Lower lobe of right lung (tissue), 2 donors: ENCODE measurements around the gene ZMIZ1. TPM values are rescaled to one million over a fixed set of nuclear protein-coding genes. Genes with fewer than 3 reads are reported as not detected.

ENCODE experiments used
- ATAC-seq, 2 donors: fragments of 200-7000 bp; cut with Tn5 transposase; one replicate each; pipeline ENCODE4 v1.9.1; 2020 to 2022; ENCODE audit warnings: mild to moderate bottlenecking in 2 of 2, moderate library complexity in 2 of 2
- DNase-seq: peaks from one replicate; pipeline ENCODE4 v3.0.0-alpha.2; 2020
- H3K27ac ChIP-seq: fragments of 200-600 bp; one replicate; pipeline ENCODE4 v1.8.0; 2022
- H3K27me3 ChIP-seq: fragments of 200-600 bp; one replicate; pipeline ENCODE4 v1.8.0; 2022; ENCODE audit warnings: low read depth
- H3K36me3 ChIP-seq: fragments of 200-600 bp; one replicate; pipeline ENCODE4 v1.8.0; 2022; ENCODE audit warnings: mild to moderate bottlenecking
- H3K4me1 ChIP-seq: fragments of 200-600 bp; one replicate; pipeline ENCODE4 v1.8.0; 2022
- H3K4me3 ChIP-seq: fragments of 200-600 bp; one replicate; pipeline ENCODE4 v1.8.0; 2022; ENCODE audit warnings: mild to moderate bottlenecking
- H3K9me3 ChIP-seq: fragments of 200-600 bp; one replicate; pipeline ENCODE4 v1.8.0; 2022
- intact Hi-C: fragments of 100-400 bp; cut with DNase I; formaldehyde crosslinking; loops from one replicate; pipeline ENCODE4 v1.11.0; 2022
- total RNA-seq: library from RNA; stranded (reverse); fragmentation: NEBNext Ultra II Directional; extraction: Animal tissue kit (Norgen Biotek cat#: 25700); gene quantifications from one replicate; pipeline ENCODE4 v1.2.1, GENCODE V29; 2021
- TF ChIP-seq, protein P1 (sequence below): fragments of 200-600 bp; IDR thresholded peaks from one replicate; pipeline ENCODE4 v1.8.0; 2022; ENCODE audit warnings: antibody characterized with exemption, mild to moderate bottlenecking
- donor health status: DM: no; HTN: yes; CAD: no; lungs with severe emphysema.

ZMIZ1 gene
- total RNA-seq, 1 donor from 2014 or later: 102 TPM

DNA sequence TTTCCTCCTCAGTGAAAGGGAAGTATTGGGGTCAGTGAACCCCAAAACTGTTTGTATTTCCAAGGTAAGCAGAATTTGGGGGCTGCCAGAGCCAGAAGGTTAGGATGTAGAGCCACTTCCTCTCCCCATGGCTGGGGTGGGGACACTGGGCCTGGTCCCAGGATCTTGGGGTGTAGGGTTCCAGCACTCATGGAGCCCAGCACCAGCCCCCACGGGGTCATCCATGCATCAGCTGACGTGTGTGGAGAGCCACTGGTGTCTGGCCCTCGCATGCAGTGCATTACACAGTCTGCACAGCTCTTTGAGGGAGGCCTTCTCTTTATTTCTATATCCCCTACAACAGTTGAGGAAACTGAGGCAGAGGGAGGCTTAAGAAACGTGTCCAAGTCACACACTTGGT is 91.4 kb downstream of the ZMIZ1 start:
- peak overlapping the region; percentile 76 for H3K27ac ChIP-seq

DNA sequence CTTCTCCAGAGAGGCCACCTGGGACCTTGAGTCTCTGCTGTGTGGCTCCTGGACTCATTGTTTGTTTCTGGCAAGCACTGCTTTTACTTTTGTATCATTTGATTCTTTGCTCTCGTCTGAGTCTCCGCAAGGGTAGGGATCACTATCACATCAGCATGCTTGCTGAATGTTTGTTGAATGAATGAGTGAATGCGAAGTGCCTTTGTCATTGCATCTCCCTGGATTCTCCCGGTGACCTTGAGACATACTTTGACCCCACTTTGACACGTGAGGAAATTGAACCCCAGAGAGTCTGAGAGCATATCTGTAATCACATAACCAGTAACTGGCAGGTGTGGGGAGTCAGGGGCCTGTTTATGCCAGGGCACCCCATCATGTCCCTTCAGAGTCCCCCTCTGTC is 92.8 kb downstream of the ZMIZ1 start:
- H3K27ac ChIP-seq: peak overlapping the region; percentile 46

More for the DNA sequence above, 91.4 kb downstream of the ZMIZ1 start:
- no peak for DNase-seq
- Histone ChIP-seq H3K4me1 (peaks cover 86% of the 10 kb centered on the region), H3K9me3 (no peaks in the 10 kb centered on the region), H3K36me3 (peaks cover 21% of the 10 kb centered on the region), H3K27me3 (no peaks in the 10 kb centered on the region), H3K4me3 (no peak overlapping the region)
- no peak for ATAC-seq
- intact Hi-C loops: no loop called here
- TF ChIP-seq, protein P1, sequence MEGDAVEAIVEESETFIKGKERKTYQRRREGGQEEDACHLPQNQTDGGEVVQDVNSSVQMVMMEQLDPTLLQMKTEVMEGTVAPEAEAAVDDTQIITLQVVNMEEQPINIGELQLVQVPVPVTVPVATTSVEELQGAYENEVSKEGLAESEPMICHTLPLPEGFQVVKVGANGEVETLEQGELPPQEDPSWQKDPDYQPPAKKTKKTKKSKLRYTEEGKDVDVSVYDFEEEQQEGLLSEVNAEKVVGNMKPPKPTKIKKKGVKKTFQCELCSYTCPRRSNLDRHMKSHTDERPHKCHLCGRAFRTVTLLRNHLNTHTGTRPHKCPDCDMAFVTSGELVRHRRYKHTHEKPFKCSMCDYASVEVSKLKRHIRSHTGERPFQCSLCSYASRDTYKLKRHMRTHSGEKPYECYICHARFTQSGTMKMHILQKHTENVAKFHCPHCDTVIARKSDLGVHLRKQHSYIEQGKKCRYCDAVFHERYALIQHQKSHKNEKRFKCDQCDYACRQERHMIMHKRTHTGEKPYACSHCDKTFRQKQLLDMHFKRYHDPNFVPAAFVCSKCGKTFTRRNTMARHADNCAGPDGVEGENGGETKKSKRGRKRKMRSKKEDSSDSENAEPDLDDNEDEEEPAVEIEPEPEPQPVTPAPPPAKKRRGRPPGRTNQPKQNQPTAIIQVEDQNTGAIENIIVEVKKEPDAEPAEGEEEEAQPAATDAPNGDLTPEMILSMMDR: no peak

DNA sequence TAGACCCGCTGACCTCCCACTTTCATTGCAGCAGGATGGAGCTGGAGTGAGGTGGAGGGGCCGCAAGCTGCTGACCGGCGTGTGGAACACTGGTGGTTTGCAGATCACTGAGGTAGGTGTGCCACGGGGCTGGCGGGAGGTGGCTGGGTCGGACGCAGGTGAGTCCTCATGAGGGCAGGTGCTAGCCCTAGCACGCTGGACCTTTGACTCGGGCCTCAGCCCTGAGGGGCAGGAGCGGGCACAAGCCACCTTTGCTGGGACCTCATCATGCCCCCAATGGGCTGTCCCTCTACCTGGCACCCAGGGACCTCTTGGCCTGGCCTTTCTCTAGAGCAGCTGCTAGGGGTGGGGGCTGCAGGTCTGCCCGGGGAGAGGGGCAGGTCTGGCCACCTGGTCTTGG is 93.3 kb downstream of the ZMIZ1 start:
- intact Hi-C loops: no loop called here
- Histone ChIP-seq H3K9me3 (no peaks in the 10 kb centered on the region), H3K36me3 (peaks cover 32% of the 10 kb centered on the region), H3K27ac (peak overlapping the region; percentile 11), H3K4me1 (peaks cover 67% of the 10 kb centered on the region), H3K27me3 (no peaks in the 10 kb centered on the region), H3K4me3 (no peak overlapping the region)
- DNase-seq (no peak), ATAC-seq (no peak)
- TF ChIP-seq, protein P1: no peak

More for the DNA sequence above, 92.8 kb downstream of the ZMIZ1 start:
- Histone ChIP-seq H3K9me3 (no peaks in the 10 kb centered on the region), H3K27me3 (no peaks in the 10 kb centered on the region), H3K4me1 (peaks cover 72% of the 10 kb centered on the region), H3K4me3 (no peak overlapping the region), H3K36me3 (peaks cover 27% of the 10 kb centered on the region)
- TF ChIP-seq, protein P1: no peak
- ATAC-seq (no peak), DNase-seq (no peak)
- intact Hi-C loops: no loop called here

DNA sequence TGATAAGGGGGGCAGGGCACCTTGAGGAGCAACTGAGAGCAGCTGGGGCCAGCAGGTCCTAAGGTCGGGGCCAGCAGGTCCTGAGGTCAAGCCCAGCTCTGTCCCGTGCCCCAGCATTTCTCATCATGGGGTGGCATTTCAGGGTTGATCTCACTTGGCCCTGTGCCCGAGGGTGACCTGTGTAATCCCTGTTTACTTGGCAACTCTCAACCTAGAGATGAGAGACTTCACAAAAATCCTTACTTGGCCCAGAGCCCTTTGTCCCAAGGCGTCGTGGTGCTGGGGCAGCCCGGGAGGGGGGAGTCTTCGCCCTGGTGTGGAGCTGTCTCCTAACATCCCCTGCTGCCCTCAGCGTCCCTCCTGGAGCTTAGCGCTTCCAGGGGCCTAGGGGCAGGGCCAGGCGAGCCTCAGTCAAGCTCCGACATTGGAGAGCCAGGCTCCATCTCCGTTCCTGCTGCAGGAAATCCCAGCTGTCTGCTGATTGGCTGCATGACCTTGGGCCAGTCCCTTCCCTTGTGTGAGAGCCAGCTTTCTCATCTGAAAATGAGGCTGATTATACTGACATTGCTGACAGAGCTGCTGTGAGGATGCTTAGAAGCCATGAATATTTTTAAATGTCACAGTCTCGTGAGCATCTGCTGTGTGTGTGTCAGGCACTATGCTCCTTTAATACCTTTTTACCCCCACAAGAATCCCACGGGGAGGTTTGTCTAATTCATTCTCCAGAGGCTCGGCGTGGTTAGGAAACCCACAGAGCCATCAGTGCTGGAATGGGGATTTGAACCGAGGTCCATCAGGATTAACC is 94.3 kb downstream of the ZMIZ1 start:
- Histone ChIP-seq H3K4me1 (peaks cover 57% of the 10 kb centered on the region), H3K9me3 (no peaks in the 10 kb centered on the region), H3K27ac (no peak overlapping the region), H3K27me3 (no peaks in the 10 kb centered on the region), H3K4me3 (no peak overlapping the region), H3K36me3 (peaks cover 42% of the 10 kb centered on the region)
- ATAC-seq (peak in 1 of 2 donors; percentile 22), DNase-seq (no peak)
- intact Hi-C loops: no loop called here
- TF ChIP-seq, protein P1: no peak

DNA sequence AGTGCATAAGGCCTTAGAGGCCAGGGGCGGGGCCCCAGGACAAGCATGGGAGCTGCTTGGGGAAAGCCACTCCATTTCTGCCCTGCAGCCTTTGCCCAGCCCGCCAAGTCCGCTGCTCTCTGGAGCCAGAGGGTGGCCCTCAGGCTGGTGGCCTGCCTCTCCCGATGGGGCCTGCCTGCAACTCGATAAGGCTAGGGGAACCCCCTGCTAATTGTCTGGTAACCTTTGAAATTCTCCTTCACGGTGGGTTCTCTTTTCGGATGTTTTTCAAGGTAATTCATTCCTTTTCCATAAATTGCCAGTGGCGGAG is 94.9 kb downstream of the ZMIZ1 start:
- TF ChIP-seq, protein P1: no peak
- Histone ChIP-seq H3K4me1 (peaks cover 51% of the 10 kb centered on the region), H3K4me3 (no peak overlapping the region), H3K9me3 (no peaks in the 10 kb centered on the region), H3K27ac (no peak overlapping the region), H3K27me3 (no peaks in the 10 kb centered on the region), H3K36me3 (peaks cover 48% of the 10 kb centered on the region)
- DNase-seq (no peak), ATAC-seq (no peak)
- intact Hi-C loops: no loop called here
